GM21447 (cell line): Measurements from ENCODE around the gene TAOK1.
"Not testable (repeated sequence)": the region's sequence is repeated elsewhere in the genome, so short reads cannot be mapped to it uniquely, and the experiment has no call there.

Experiments used
- ATAC-seq: cut with Tn5 transposase; IDR thresholded peaks from one replicate; pipeline ENCODE4 v1.9.1; 2021; ENCODE audit not compliant: unreplicated experiment

TAOK1 gene

GRCh38 chr17:29389982-29390850, at the start of gene TAOK1:
TSS of gene TAOK1 (plus strand) at chr17:29390363. CDS start at chr17:29451549, 61,186 bp downstream.
- ATAC-seq: peak; percentile 74

DNA sequence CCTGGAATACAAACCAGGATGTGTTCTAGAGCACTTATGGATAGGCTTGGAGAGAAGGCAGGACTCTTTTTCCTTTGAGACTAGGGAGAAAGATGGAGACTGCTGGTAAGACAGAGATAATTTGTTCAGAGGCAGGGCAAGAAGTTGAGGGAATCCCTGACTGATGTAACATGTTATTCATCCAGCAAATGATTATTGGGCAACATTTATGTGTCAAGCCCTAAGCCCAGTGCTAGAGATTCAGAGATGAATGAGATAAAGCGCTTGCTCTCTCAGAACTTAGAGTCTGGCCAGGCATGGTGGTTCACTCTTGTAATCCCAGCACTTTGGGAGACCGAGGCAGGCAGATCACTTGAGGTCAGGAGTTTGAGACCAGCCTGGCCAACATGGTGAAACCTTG, 48.4 kb upstream of the TAOK1 start:
- ATAC-seq: no peak

DNA sequence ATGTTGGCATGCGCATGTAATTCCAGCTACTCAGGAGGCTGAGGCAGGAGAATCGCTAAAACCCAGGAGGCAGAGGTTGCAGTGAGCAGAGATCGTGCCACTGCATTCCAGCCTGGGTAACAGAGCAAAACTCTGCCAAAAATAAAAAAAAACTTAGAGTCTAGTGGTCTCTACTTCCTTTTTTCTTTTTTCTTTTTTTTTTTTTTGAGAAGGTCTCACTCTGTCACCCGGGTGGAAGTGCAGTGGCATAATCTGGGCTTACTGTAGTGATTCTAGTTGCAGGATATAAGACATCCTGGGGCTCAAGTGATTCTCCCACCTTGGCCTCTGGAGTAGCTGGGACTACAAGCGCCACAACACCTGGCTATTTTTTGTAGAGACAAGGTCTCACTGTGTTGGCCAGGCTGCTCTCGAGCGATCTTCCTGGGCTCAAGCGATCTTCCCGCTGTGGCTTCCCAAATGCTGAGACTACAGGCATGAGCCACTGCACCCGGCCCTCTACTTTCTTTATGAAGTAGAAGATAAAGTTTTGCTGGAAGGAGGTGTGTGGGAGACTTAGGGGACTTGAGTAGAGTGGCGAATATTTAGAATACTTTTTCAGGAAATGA, 47.9 kb upstream of the TAOK1 start:
- ATAC-seq: no peak

GRCh38 chr17:29344201-29344856, 45.8 kb upstream of the TAOK1 start:
- no peak for ATAC-seq

DNA sequence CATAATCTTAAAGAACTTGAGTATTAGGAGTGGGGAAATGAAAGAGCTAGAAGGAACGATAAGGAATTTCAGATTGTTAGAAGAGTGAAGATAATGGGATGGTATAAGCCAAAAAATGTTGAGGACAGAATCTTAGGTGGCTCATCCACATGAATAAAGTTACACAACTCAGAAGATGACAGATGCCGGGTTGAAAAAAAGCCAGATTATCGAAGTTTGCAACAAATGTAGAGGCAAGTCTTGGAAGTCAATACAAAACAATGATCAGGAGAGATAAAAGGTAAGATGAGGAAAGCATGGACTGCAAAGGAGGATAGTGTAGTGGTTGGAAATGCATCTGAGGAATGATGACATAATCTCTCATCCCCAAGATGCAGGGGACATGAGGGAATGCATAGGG, 45.1 kb upstream of the TAOK1 start:
- ATAC-seq: no peak

- not testable (repeated sequence) for ATAC-seq
Observed at GRCh38 chr17:29345470-29345869, 44.7 kb upstream of the TAOK1 start.

DNA sequence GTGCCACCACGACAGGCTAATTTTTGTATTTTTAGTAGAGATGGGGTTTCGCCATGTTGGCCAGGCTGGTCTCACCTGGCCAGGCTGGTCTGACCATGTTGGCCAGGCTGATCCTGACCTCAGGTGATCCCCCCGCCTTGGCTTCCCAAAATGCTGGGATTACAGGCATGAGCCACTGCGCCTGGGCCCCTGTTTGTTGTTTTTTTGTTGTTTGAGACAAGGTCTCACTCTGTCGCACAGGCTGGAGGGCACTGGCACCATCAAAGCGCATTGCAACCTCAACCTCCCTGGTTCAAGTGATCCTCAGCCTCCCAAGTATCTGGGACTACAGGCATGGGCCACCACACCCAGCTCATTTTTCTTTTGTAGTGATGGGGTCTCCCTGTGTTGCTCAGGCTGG, 43.7 kb upstream of the TAOK1 start:
- ATAC-seq: no peak

GRCh38 chr17:29347831-29348629, 42.1 kb upstream of the TAOK1 start:
- no peak for ATAC-seq

DNA sequence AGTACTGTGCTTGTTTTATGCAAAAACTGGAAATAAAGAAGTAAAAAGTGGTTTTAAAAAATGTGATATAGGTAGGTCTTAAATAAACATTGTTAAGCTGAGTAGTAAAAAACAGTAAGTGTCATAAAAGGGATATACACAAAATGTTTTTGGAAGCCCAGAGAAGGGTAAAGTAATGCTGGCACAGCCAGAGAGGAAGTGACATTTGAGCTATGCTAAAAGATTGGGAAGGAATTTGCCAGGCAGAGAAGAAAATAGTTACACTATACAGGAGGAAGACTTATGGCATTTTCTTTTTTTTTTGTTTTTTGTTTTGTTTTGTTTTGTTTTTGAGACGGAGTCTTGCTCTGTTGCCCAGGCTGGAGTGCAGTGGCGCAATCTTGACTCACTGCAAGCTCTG, 40.8 kb upstream of the TAOK1 start:
- ATAC-seq: no peak

- ATAC-seq: no peak
Observed at GRCh38 chr17:29352146-29352545, 38.0 kb upstream of the TAOK1 start.

DNA sequence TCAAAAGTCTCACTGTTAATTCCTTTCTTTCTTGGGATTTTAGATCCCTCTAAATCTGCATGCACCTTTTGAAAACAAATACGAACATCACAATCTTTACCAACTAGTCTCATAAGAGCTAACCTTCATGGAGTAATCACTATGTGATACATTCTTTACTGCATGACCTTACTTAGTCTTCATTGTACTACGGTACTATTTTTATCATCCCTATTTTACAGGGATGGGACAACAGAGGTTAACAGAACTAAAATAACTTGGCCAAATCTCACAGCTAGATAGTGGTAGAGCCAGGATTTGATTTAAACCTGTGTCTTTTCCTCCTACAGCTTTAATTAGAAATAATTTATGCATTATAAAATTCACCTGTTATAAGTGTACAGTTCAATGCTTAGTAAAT, 32.9 kb upstream of the TAOK1 start:
- ATAC-seq: no peak

- no peak for ATAC-seq
Observed at GRCh38 chr17:29357821-29358232, 32.3 kb upstream of the TAOK1 start.

GRCh38 chr17:29358416-29358815, 31.7 kb upstream of the TAOK1 start:
- ATAC-seq: no peak

GRCh38 chr17:29359777-29360176, 30.4 kb upstream of the TAOK1 start:
- ATAC-seq: no peak

- no peak for ATAC-seq
Observed at GRCh38 chr17:29363716-29364115, 26.4 kb upstream of the TAOK1 start.

DNA sequence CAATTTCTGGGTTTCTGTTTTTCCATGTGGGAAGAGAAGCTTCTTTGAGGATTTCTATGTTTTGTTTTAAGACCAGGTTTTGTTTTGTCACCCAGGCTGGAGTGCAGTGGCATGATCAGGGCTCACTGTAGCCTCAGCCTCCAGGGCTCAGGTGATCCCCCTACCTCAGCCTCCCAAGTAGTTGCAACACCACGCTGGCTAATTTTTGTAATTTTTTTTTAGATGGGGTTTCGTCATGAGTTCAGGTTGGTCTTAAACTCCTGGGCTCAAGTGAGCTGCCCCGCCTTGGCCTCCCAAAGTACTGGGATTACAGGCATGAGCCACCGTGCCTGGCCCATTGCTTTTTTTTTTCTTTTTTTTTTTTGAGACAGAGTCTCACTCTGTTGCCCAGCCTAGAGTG, 25.5 kb upstream of the TAOK1 start:
- no peak for ATAC-seq

DNA sequence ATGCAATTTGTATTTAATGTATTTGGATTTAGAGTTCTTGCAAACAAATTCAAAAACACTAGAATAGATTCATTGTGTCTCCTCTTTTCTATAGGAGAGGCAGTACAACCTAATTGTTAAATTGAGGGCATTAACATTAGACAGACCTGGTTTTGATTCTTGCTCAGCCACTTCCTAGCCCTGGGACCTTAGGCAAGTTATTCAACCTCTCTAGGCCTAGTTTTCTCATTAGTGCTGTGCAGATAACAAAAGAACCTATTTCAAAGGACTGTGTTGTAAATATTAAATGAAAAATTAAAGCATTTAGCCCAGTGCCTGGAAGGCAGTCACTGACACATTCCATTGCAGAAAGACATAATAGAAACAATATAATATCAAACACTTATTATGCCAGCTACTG, 22.0 kb upstream of the TAOK1 start:
- ATAC-seq: no peak

DNA sequence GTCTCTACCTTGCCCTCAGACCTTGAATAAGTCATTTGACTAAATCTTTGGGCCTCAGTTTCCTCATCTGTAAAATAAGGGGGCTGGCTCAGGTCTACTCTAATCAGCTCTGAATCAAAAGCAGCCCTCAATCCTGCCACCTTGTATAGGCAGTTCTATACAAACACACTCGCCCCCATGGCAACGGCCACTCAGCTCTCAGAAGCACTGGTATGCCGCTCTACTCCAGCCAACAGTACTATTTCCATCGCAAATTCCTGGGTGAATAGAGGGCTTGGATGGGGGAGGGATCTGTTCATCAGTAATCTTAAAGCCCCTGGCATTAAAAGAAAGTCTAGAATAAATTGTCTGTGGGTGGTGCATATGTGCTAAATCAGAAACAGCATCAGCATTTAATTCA, 21.2 kb upstream of the TAOK1 start:
- no peak for ATAC-seq

GRCh38 chr17:29369831-29370735, 20.1 kb upstream of the TAOK1 start:
- peak; percentile 50 for ATAC-seq

DNA sequence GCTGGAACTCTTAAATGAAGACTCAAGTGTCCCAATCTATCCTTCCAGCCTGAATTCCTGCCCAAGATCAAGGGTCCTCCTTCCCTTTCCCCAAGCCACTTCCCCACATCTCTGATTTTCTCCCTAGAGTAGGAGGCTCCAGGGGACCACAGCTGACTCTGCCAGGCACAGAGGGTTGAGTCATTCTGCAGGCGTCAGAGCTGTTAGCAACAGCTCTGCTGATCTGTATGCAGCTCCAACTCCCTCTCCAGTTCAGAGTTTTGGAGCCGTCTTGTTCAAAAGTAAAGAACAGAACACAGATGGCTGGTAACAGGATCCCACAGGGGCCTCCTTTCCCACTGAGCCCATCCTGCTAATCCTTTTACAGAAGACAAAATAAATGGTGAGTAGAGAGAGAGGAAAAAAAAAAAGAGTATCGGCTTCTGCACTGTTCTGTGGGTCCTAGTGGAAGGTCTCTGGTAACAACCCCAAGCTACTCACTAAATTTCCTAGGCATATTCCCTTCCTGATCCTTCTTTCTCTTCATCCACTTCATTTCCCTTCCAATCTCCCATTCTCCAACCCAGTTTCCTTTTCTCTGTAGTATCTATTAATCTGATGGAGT, 13.4 kb upstream of the TAOK1 start:
- ATAC-seq: no peak
